Stimulated activated CD8-positive, alpha-beta memory T cell treated with anti-CD3 and anti-CD28 coated beads, Interleukin-15, amount 100 ng/mL, for 4 hours (primary cell): ENCODE results near the gene GXYLT2.
"Not testable (repeated sequence)": the region's sequence is repeated elsewhere in the genome, so short reads cannot be mapped to it uniquely, and the experiment has no call there.

Source experiments
- DNase-seq, 2 donors: peaks; one replicate each; pipeline ENCODE4 v3.0.0-alpha.2; 2020; ENCODE audit warnings: low read depth in 2 of 2

GXYLT2 gene

DNA sequence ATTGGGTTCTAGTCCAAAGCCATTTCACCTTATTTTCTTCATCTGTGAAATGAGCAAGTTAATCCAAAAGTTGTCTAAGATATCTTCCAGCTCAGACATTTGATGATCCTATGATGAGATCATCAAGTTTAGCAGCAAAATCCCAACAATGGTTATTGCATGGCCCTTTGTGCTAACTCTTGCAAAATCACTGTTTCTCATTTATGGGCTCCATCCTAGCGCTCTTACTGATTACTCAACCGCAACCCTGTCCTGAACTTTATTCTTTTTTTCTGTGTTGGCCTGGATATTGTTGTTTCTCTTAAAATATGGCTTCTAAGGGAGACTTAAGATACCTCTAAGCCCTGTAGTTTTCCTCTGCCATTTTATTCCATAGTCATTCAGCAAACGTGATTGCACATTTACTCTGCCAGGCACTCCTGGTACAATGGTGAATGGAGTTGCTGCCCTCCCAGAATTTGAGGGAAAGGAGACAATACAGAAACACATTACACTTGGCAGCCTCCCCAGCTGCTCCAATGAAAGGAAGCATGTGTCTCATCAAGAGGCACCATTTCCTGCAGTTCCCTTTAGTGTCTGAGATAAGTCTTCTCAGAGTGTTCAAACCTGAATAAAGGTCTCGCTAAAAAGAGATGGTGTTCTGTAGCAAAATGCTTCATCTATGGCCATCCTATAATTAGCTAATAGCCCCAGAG is 4.4 kb downstream of the GXYLT2 start:
- DNase-seq = no peak

DNA sequence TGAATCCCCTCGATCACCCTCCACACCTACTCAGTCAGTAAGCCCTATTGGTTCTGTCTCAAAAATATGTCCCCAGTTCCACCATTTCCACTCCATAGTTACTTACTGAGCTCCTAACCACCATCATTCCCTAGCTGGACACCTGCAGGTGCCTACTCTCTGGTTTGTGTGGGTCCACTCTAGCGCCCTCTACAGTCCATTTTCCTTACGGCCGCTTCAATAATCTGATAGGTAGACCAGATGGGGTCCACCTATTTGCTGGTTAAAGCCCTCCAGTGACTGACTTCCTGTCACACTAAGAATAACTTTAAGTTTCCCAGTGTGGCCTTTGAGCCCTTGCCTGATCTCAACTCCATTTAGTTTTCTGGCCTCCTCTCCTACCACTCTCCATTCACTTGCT is 5.0 kb downstream of the GXYLT2 start:
- no peak for DNase-seq

DNA sequence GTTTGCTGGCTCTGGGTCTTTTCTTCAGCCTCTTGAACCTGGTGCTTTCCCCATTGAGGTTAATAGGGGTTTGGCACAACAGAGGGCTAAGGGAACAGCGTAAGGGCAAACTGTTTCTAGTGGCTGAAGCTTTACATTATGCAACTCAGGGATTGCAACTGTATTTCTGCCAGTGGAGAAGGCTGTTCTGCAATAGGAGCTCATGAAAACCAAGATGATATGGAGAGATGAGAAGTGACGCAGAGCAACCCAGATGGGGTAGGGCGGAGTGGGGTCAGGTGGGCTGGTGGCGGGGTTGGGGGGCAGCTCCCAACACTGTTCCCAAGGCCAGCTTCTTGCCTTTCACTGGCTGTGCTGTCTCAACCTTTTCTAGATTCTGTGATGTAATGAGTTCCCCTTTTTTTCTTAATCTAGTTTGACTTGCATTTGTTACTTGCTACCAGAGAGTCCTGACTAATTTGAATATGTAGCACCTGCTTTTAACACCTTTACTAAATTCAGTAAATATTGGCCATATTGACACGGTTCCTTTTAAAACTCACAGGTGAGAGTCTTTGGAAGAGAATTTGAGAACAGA is 7.2 kb downstream of the GXYLT2 start:
- DNase-seq = no peak

DNA sequence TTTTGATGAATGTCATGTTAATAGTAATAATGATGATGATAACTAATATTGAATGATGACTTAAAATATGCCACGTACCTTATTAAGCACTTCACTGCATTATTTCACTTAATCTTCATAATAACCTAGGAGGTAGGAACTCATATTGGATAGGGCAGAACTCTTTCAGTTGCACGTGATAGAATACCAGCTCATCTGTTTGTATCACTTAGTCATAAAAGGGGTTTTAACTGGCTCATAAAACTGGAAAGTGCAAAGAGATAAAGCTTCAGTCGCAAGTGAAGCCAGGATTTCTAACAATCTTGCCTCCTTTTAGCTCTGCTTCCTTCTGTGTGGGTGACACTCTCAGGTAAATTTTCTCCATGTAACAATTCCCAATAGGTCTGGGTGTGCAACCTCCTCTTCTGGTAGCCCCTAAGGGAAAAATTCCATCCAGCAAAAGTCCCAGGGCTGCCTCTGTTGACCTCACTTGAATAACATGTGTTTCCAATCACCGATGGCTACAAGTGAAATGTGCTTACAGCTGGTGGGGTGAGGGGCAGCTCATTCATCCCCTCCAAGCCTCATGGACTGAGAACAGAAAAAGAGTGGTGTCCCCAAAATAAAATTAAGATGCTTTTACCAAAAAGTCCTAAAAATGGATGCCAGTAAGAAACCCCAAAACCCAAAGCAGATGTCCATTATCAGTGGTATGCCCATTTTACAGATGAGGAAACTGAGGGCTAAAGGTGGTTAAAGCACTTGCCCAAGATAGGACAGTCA is 9.3 kb downstream of the GXYLT2 start:
- DNase-seq = no peak

DNA sequence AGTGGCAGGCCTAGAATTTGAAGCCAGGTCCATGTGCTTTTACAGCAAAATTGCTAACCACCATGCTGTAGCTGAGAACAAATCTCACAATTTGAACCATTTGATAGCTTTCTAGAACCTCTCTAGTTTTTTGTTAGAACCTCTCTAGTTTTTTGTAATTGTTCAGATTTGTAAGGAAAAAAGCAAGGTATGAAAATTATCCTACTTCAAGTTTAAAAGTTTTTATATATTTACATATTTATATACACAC is 9.8 kb downstream of the GXYLT2 start:
- no peak for DNase-seq

DNA sequence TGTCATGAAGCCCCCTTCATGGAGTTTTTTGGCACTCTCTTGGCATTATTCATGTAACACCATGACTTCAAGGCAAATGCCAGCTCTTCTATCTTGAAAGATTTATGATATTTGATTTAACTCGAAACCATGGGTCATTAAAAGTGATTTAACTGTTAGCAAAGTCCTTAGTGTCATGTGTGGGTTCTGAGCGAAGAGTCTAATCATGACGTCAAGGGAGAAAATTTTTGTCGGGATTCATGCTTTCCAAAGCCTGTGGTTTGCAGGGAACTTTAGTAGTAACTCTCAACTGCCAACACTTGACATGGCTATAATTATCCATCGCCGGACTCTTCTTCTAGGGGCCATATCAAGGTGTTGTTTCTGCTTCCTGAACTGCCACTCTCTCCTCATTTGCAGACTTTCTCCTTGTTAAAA is 11.5 kb downstream of the GXYLT2 start:
- DNase-seq = no peak

DNA sequence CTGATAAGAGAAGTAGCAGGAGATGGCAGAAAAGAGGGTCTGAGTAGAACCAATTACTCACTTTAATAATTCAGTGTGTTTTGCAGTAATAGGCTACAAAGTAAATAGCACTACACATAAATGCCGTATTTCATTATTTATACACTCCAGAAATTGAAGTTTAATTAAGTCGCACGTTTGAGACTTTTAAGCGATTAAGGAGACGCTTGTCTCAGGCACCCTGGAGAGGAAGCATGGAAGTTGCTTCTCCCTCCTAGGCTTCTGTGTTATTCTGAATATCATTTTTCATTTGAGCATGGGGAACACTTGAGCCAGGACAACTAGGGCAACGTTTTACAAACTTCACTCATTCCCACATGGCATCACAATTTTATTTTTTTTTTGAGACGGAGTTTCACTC is 12.2 kb downstream of the GXYLT2 start:
- no peak for DNase-seq

DNA sequence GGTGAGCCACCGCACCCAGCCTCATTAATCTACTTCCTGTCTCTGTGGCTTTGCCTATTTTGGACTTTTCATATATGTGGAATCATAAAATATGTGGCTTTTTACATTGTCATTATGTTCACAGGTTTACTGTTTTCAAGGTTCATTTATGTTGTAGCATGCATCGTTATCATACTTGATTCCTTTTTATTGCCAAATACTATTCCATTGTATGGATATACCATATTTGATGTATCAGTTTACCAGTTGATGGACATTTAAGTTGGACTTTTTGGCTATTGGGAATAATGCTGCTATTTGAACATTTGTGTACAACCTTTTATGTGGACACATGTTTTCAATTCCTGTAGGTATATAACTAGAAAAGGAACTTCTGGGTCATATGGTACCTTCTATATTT is 14.0 kb downstream of the GXYLT2 start:
- no peak for DNase-seq

DNA sequence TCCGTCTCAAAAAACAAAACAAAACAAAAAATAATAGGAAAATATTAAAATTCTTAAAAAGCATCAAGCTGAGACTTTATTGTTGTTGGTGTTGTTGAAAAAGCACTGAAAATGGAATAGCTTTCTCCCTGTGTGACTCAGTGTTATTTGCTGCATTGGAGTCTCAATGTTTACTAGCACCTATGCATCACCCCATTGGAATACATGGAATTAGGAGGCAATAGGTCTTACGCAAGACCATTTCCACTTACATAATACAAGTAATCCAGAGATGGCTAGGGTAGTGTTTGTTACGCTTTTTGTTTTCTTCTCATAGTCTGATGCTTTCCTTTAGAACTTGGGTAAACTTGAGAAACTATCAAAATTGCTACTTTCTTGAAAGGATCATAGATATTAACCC is 15.2 kb downstream of the GXYLT2 start:
- DNase-seq = no peak

DNA sequence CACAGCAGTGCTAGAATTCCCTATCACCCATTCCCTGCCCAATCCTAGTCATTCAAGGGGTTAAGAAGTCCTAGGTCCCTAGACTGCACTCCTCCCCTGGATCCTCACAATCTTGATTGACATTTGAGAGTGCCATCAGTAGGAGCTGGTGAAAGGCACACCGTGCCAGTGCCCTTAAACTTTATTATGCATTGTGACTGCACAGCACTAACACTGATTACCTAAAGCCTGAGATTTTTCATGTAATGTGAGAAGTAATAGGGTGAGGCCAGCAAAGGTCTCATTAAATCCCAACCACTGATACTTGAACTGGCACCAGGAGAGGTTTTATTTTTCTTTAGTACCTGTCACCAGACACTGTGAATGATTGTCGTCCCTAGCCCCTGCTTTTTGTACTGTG is 16.3 kb downstream of the GXYLT2 start:
- DNase-seq = no peak

DNA sequence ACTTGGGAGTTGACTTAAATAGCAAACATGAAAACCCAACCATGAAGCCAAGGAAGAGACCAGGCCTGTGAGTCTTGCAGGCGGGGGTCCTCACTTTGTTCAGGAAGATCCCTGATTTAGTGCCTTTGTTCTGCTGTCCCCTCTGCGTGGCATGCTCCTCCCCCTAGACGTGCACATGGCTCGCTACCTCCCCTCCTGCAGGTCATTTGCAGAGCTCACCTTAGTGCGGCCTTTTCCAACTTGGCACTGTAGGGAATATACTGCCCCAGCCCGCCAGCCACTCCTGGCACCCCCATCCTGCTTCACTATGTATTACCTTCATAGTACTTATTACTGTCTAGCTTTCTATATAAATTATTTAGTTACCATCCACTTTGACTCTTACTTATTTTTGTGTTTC is 18.3 kb downstream of the GXYLT2 start:
- DNase-seq = no peak

DNA sequence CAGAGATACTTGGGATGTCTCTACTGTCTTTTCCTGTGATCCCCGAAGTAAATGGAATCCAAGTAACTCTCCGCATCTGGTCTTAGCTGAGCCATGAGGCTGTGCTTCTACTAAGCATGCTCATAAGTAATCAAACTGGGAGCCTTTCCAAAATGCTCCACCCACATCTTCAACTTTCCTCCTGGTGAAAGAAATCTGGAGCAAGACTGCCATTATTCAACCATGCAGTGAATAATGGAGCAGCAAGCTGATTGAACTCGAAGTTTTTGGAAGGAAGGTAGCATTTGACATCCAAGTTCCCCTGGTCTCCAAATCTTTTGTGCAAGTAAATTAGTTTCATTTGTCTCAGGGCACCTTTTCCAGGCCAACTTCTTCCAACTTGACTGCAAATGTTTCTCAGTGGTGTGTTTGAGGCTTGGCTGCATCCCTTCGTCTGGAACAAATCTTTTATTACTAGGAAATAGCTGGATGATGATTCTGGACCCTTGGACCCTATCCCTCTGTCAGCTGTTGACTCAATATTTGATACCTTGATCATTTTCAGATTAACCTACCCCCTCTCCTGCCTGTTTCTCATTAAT is 19.4 kb downstream of the GXYLT2 start:
- DNase-seq = no peak

DNA sequence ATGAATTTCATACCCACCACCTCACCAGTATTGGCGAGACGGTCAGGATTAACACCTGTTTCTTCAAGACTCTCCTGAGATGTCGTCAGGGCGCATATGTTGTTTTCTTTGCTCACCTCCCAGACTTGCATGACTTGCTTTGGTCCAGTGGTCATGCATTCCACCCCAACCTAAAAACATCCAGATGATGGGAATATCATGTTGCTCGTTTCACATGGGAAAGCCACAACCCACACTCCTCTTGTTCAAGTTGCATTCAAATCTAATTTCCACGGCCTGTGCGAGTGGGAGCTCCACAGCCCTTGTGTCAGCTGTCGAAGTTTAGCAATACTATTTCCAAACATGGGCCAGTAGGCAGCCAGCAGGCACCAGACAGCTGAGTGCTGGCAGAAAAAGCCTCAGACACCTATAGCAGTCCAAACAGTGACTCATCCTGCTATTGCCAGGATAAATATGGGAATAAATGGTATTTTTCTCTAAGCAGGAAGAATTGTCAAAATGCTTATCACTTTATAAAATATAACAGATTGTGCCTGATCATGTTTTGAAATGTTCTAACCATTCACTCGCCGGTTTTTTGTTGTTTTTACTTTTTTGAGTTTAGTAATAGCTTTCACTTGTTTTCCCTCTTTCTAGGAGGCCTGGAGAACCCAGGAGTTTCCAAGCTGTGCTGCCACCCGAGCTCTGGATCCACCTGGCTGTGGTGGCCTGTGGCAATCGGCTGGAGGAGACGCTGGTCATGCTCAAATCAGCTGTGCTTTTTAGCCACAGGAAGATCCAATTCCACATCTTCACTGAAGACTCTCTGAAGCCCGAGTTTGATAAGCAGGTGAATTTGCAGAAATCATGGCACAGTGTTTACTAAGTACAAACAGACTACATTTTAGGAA is 20.1 kb downstream of the GXYLT2 start:
- no peak for DNase-seq

DNA sequence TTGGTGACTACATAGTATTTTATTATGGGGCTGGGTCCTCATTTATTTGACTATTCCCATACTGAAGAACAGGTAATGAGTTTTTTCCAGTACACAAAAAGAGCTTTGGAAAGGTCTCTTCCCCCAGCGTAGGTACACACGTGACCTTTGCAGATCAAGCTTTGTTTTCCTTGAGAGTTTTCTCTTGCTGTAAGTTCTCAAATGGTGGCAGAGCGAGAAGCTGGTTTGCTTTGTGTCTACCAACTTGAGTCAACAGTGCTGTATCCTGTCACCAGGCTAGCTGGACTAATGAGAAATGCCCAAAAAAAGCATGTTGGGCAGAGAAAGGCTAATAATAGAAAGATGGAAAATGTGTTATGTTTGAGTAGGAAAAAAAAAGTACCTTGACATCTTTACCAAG is 21.7 kb downstream of the GXYLT2 start:
- no peak for DNase-seq

DNA sequence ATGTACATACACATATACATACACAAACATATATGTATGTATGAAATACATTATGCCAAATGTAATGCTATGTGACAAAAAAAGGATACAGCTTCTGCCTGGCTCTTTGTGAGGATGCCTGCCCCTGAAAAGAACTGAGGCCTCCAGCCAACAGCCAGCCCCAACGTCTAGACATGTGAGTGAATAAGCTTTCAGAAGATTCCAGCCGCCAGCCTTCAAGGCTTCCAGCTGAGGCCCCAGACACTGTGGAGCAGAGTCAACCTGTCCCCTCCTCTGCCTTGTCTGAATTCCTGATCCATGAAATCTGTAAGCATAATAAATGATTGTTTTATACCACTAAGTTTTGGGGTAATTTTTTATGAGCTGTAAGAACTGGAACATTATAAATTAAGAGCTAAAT is 24.7 kb downstream of the GXYLT2 start:
- DNase-seq = no peak

DNA sequence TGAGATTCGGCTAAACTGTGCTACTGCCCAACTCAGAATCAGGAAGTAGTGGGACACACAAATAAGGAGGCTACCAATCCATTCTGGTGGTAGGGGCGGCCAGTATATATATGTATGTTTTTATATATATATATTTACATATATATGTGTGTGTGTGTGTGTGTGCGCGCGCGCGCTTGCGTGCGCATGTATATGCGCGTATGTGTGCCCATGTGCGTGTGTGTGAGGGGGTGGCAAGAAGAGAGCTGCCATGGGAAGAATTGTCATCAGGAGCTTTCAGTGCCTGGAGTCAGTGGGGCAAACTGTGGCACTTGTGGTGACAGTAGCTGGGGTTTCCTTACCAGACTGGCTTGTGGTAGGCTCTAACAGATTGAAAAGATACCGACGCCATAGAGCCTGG is 26.5 kb downstream of the GXYLT2 start:
- no peak for DNase-seq

DNA sequence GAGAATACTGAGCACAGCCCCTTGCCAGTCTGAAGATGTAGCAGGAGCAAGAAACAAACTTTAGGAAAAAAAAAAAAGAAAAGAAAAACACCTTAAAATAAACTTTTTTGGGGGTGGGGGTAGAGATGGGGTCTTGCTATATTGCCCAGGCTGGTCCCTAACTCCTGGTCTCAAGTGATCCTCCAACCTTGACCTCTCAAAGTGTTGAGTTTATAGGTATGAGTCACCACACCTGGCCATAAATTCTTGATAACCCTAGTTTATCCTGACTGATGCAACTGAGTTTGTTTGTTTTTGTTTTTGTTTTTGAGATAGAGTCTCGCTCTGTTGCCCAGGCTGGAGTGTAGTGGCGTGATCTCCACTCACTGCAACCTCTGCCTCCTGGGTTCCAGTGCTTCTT is 28.4 kb downstream of the GXYLT2 start:
- no peak for DNase-seq

DNA sequence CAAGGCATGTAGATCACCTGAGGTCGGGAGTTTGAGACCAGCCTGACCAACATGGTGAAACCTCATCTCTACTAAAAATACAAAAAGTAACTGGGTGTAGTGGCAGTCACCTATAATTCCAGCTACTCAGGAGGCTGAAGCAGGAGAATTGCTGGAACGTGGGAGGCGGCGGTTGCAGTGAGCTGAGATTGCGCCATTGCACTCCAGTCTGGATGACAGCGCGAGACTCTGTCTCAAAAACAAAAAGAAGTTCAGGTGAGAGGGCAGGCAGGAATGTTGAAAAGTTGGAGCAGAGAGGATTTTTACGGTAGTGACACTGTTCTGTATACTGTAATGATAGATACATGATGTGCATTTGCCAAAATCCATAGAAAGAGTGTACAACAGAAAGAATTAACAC is 31.7 kb downstream of the GXYLT2 start:
- DNase-seq = no peak

DNA sequence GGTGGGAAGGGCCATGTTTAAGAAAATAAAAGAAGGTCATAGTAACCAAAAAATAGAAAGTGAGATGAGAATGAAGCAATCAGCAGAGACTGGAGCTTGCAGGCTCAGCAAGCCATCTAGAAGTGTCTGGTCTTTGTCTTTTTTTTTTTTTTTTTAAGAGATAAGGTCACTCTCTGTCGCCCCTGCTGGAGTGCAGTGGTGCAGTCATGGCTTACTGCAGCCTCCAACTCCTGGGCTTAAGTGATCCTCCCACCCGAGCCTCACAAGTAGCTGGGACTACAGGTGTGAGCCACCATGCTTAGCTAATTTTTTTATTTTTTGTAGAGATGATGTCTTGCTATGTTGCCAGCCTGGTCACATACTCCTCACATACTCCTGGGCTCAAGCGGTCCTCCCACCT is 36.2 kb downstream of the GXYLT2 start:
- no peak for DNase-seq

DNA sequence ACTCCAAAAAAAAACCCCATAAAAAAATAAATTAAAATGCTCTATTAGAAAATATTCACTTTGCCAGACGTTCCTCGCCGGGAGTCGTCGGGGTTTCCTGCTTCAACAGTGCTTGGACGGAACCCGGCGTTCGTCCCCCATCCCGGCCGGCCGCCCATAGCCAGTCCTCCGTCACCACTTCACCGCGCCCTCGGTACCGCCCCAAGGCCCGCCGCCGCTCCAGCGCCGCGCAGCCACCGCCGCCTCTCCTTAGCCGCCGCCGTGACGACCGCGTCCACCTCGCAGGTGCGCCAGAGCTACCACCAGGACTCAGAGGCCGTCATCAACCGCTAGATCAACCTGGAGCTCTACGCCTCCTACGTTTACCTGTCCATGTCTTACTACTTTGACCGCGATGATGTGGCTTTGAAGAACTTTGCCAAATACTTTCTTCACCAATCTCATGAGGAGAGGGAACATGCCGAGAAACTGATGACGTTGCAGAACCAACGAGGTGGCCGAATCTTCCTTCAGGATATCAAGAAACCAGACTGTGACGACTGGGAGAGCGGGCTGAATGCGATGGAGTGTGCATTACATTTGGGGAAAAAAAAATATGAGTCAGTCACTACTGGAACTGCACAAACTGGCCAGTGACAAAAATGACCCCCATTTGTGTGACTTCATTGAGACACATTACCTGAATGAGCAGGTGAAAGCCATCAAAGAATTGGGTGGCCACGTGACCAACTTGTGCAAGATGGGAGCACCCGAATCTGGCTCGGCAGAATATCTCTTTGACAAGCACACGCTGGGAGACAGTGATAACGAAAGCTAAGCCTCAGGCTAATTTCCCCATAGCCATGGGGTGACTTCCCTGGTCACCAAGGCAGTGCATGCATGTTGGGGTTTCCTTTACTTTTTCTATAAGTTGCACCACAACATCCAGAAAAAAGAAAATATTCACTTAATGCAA is 41.2 kb downstream of the GXYLT2 start:
- not testable (repeated sequence) for DNase-seq

DNA sequence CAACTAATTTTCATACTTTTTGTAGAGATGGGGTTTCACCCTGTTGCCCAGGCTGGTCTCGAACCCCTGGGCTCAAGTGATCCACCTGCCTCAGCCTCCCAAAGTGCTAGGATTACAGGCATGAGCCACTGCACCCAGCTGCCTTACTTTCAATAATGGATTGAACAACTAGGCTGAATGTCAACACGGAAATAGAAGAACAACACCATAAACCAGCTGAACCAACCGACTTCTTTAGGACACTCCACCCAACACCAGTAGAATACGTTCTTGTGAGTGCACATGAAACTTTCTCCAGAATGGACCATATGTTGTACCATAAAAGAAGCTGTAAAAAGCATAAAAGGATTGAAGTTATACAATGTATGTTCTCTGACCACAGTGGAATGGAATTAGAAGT is 42.9 kb downstream of the GXYLT2 start:
- DNase-seq = no peak
